Bronchial epithelial cell (primary cell): ENCODE data around the gene NBEA. TPM values are rescaled to one million over a fixed set of nuclear protein-coding genes. Genes with fewer than 3 reads are reported as not detected.

Experiments used
- DNase-seq: peaks from one replicate; pipeline ENCODE4 v3.0.0-alpha.2; 2010; ENCODE audit warnings: low read depth
- FAIRE-seq: peaks from 2 replicates; lab custom pipeline; 2011; peaks lifted over from hg19 to GRCh38; lab: Jason Lieb, UNC
- H3K27me3 ChIP-seq: 2 replicates; pipeline ENCODE4 v1.5.1; 2011; ENCODE audit warnings: low read length; ENCODE audit not compliant: control insufficient read depth, insufficient read depth
- H3K36me3 ChIP-seq: 2 replicates; pipeline ENCODE4 v1.5.1; 2011; ENCODE audit warnings: low read length; ENCODE audit not compliant: control insufficient read depth, insufficient read depth
- H3K4me3 ChIP-seq: 2 replicates; pipeline ENCODE4 v1.5.1; 2011; ENCODE audit warnings: mild to moderate bottlenecking, low read depth, low read length, control low read depth
- CTCF ChIP-seq: IDR thresholded peaks from 2 replicates; pipeline ENCODE4 v1.5.1; 2011; ENCODE audit warnings: mild to moderate bottlenecking, moderate library complexity, low read length, control low read depth, inconsistent platforms; ENCODE audit not compliant: insufficient read depth, severe bottlenecking
- total RNA-seq: library from RNA; depleted of rRNA; stranded (reverse); fragments of >200 nt; gene quantifications from 2 replicates; pipeline ENCODE4 v1.2.1, GENCODE V29; 2014

NBEA gene
- total RNA-seq, 1 donor from 2014 or later: 0.53 TPM

DNA sequence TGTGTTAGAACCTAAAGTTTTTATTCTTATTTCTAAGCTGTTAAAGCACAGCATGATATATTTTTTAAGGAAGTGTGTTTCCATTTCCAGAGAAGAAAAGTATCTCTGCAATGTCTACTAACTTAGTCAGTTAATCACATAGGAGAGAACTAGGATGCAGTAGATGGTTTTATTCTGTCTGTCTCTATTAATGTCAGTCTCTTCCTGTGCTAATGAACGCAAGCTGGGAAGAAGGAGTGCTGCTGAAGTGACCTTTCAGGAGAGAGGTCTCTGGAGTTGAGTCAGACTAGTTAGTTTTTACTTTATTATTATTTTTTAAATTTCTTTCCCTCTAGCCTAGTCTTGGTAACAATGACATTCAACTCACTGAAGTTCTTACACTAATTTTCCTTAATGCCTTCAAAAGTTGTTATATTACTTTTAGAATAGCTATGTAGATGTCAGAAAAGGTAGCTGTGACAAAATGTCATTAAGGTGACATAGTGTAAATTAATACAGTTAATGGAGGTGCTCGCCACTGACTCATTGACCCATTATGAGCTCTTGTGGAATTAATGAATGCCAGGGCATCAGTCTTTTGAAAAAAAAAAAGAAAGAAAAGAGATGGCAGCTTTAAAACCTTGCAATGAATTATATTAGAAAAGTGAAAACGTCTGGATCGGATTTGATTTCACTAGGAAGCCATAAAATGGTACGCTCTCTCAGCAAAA is 654.4 kb downstream of the NBEA start:
- TF ChIP-seq CTCF: no peak
- H3K4me3 ChIP-seq: no peak overlapping the region
- no peaks in the 10 kb centered on the region for H3K27me3 ChIP-seq
- H3K36me3 ChIP-seq: no peaks in the 10 kb centered on the region
- FAIRE-seq (no peak), DNase-seq (no peak)

DNA sequence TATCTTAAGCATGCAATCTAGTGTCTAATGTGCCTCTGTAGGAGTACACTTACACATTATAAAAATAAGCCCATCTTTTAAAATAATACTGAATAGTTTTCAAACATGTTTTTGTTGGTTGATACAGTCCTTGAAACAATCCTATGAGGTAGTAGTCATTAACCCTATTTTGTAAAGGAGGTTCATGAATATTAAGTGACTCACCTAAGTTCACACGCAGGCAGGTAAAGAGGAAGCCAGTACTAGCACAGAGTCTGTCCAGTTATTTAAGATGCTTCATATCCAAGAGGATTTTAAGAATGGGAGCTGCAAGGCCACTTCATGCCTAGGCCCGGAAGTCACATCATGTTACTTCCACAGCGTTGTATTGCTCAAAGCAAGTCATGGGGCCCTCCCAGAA is 655.4 kb downstream of the NBEA start:
- TF ChIP-seq CTCF: no peak
- DNase-seq: peak; percentile 69
- Histone ChIP-seq H3K36me3 (no peaks in the 10 kb centered on the region), H3K4me3 (no peak overlapping the region), H3K27me3 (no peaks in the 10 kb centered on the region)
- no peak for FAIRE-seq

DNA sequence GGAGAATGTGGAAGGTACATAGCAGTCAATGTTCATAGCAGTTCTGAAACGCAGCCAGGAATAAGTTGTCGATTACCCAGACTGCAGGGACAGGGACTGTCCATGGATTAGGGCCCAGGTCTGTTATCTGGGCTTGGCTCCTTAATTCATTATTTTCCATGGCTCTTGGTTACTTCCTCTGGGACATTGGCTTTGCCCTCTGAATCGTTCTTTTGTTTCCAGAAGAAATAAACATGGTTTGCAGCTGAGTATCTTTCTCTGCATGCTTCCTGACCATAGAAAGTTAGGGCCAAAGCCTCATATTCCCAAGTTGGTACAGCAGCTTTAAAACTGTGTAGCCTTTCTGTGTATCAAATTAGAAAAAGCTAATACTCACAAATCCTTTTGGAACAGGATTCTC is 656.2 kb downstream of the NBEA start:
- Histone ChIP-seq H3K27me3 (no peaks in the 10 kb centered on the region), H3K4me3 (no peak overlapping the region), H3K36me3 (no peaks in the 10 kb centered on the region)
- FAIRE-seq: no peak
- DNase-seq: no peak
- no peak for TF ChIP-seq CTCF

- no peak overlapping the region for H3K4me3 ChIP-seq
- TF ChIP-seq CTCF: no peak
- no peaks in the 10 kb centered on the region for H3K27me3 ChIP-seq
- FAIRE-seq (no peak), DNase-seq (peak; percentile 15)
- no peaks in the 10 kb centered on the region for H3K36me3 ChIP-seq
Measured at GRCh38 chr13:35598790-35599369, 656.8 kb downstream of the NBEA start.

DNA sequence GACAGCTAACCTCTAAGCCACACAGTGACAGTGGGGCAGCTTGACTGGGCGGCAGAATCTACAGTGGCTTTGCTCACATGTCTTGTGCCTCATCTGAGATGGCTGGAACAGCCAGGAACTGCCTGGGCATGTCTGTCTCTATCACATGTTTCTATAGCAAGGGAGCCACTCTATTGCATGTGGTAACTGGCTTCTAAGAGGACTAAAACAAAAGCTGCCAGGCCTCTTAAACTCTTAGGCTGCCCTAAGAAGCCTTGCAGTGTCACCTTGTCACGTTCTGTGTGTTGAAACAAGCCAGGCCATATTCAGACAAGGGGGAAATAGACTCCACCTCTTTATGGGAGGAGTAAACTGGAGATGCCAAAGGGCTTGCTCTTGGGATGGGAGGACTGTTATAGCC is 657.3 kb downstream of the NBEA start:
- no peak for TF ChIP-seq CTCF
- no peak for FAIRE-seq
- DNase-seq: peak; percentile 89
- no peaks in the 10 kb centered on the region for H3K36me3 ChIP-seq
- no peak overlapping the region for H3K4me3 ChIP-seq
- no peaks in the 10 kb centered on the region for H3K27me3 ChIP-seq
